DND-41 (cell line): ENCODE data around the gene COQ5.

Experiments
- ATAC-seq: fragments of 200-7000 bp; cut with Tn5 transposase; 3 replicates; pipeline ENCODE4 v1.9.1; 2021; ENCODE audit warnings: low read depth; ENCODE audit not compliant: insufficient read depth
- DNase-seq: peaks from one replicate; pipeline ENCODE4 v3.0.0-alpha.2; 2020
- H2AFZ ChIP-seq: 2 replicates; pipeline ENCODE4 v1.6.0; 2012; ENCODE audit warnings: low read depth, low read length
- H3K27ac ChIP-seq: 2 replicates; pipeline ENCODE4 v1.5.1; 2012; ENCODE audit warnings: low read length, inconsistent platforms
- H3K27me3 ChIP-seq: fragments of 200-600 bp; sonication (generic); 2 replicates; pipeline ENCODE4 v1.6.0; 2012; ENCODE audit warnings: low read length, mild to moderate bottlenecking, inconsistent platforms; ENCODE audit not compliant: insufficient read depth, poor library complexity
- H3K36me3 ChIP-seq: 2 replicates; pipeline ENCODE4 v1.5.1; 2012; ENCODE audit warnings: low read length, inconsistent platforms; ENCODE audit not compliant: insufficient read depth
- H3K4me1 ChIP-seq: 2 replicates; pipeline ENCODE4 v1.5.1; 2012; ENCODE audit warnings: mild to moderate bottlenecking, low read length; ENCODE audit not compliant: insufficient read depth
- H3K4me2 ChIP-seq: 2 replicates; pipeline ENCODE4 v1.6.0; 2012; ENCODE audit warnings: mild to moderate bottlenecking, moderate library complexity, low read length, inconsistent platforms; ENCODE audit not compliant: insufficient read depth
- H3K4me3 ChIP-seq, 2 experiments: fragments of 200-600 bp in 1 of 2; shearing (Covaris generic) in 1 of 2; 2 replicates each; pipeline ENCODE4 v1.5.1; 2012 to 2016; ENCODE audit warnings: inconsistent platforms in 2 of 2, low read length in 2 of 2, mild to moderate bottlenecking in 2 of 2, low read depth in 1 of 2, moderate library complexity in 1 of 2
- H3K79me2 ChIP-seq: 2 replicates; pipeline ENCODE4 v1.6.0; 2012; ENCODE audit warnings: low read length, inconsistent platforms; ENCODE audit not compliant: insufficient read depth
- H3K9ac ChIP-seq: 2 replicates; pipeline ENCODE4 v1.6.0; 2012; ENCODE audit warnings: low read depth, mild to moderate bottlenecking, inconsistent platforms, low read length, moderate library complexity
- H3K9me3 ChIP-seq: 2 replicates; pipeline ENCODE4 v1.5.1; 2012; ENCODE audit warnings: low read length, moderate library complexity, mild to moderate bottlenecking, inconsistent platforms; ENCODE audit not compliant: insufficient read depth, severe bottlenecking
- H4K20me1 ChIP-seq: 2 replicates; pipeline ENCODE4 v1.6.0; 2012; ENCODE audit warnings: low read length; ENCODE audit not compliant: insufficient read depth
- EZH2 ChIP-seq: IDR thresholded peaks from 3 replicates; pipeline ENCODE4 v1.6.1; 2012; ENCODE audit warnings: borderline replicate concordance, low read depth, mild to moderate bottlenecking, moderate library complexity, low read length, inconsistent platforms; ENCODE audit not compliant: severe bottlenecking
- TF ChIP-seq, protein P1 (sequence below): IDR thresholded peaks from 2 replicates; pipeline ENCODE4 v1.5.1; 2012; ENCODE audit warnings: borderline replicate concordance, low read length, moderate library complexity, mild to moderate bottlenecking; ENCODE audit not compliant: poor library complexity, severe bottlenecking; ENCODE audit errors: extremely low read depth

COQ5 gene

DNA sequence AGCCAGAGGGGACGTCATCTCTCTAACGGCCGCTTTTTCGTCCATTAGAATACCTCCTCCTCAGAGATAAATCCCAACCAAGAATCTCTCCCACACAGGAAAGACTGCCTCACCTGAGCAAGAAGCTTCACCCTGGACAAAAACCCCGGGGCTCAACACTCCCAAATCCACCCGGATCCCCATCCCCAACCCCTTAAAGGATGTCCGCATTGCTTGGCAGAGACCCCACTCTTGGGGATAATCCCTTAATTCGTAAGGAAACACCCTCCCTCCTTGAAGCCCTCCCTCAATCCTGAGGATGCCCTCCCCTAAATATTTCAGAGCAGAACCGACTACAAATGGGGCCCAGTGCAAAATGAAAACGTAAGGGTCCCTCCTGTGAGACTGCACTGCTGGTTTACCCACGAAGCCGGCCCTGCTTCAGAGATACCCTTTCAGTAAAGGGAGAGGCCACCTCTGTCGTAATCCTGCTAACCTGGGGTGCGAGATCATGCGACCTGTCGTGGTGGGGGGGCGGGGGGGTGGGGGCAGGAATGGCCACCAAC, 33.7 kb downstream of the COQ5 start:
- H3K9ac ChIP-seq: peak overlapping the region; percentile 46
- H3K79me2 ChIP-seq: peaks cover 37% of the 10 kb centered on the region
- H3K4me3 ChIP-seq: peak overlapping the region; percentile 89 to 90; a peak in 3 of 4 replicates
- H3K9me3 ChIP-seq: no peaks in the 10 kb centered on the region
- H3K27ac ChIP-seq: peak overlapping the region; percentile 60
- no peak for TF ChIP-seq EZH2
- TF ChIP-seq, protein P1, sequence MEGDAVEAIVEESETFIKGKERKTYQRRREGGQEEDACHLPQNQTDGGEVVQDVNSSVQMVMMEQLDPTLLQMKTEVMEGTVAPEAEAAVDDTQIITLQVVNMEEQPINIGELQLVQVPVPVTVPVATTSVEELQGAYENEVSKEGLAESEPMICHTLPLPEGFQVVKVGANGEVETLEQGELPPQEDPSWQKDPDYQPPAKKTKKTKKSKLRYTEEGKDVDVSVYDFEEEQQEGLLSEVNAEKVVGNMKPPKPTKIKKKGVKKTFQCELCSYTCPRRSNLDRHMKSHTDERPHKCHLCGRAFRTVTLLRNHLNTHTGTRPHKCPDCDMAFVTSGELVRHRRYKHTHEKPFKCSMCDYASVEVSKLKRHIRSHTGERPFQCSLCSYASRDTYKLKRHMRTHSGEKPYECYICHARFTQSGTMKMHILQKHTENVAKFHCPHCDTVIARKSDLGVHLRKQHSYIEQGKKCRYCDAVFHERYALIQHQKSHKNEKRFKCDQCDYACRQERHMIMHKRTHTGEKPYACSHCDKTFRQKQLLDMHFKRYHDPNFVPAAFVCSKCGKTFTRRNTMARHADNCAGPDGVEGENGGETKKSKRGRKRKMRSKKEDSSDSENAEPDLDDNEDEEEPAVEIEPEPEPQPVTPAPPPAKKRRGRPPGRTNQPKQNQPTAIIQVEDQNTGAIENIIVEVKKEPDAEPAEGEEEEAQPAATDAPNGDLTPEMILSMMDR: no peak
- peak overlapping the region; percentile 65 for H2AFZ ChIP-seq
- peaks cover 25% of the 10 kb centered on the region for H3K4me1 ChIP-seq
- no peak for DNase-seq
- peak; percentile 2 for ATAC-seq
- H3K4me2 ChIP-seq: peak overlapping the region; percentile 89
- no peaks in the 10 kb centered on the region for H3K27me3 ChIP-seq
- H3K36me3 ChIP-seq: peaks cover 26% of the 10 kb centered on the region
- H4K20me1 ChIP-seq: peaks cover 25% of the 10 kb centered on the region

DNA sequence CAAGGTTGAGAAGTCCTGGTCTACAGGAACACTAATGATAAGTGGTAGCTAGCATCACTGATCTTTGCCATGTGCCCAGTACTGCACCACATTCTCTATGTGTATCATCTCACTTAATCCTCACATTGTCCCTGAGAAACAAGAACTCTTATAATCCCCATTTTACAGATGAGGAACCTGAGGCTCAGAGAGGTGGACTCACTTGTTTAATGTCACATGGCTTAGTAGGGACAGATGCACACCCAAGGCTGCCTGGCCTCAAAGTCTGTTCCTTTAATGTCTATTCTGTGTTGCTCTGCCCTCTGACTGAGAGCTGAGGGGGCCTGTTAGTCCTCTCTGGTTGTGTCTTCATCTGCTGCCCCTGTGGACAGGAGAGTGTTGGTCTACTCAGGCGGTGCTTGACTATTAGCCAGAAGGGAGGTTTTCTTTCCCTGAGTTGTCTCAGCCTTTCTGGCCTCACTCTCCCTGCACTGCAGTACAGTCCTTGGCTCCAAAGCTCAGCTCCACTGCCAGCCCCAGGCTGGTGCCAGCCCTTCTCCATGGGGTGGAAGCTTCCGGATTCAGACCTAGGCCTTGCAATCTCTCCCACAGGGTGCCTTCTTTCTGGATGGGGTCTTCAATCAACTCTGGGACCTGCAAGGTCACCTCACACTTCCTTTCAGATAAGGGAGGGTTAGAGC, 38.0 kb downstream of the COQ5 start:
- TF ChIP-seq, protein P1: no peak
- no peak for TF ChIP-seq EZH2

DNA sequence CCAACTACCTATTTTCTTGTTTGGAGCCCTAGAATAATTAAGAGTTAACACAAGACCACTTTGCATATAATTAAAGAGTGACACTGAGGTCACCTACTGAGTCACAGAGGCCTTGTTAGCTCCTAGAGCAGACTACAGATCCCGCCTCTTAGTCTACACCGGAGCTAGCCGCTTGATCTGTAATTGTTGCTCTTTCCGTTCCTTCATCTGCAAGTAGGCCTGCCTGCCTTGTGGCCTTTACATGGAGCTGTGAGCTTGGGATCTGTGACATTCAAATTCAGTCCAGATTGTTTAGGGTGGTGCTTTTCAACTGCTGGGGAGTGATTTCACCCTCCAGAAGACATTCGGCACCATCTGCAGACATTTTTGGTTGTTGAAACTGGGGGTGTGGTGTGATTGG, 38.6 kb downstream of the COQ5 start:
- TF ChIP-seq EZH2: no peak
- TF ChIP-seq, protein P1: no peak
- no peaks in the 10 kb centered on the region for H3K9me3 ChIP-seq
- peaks cover 5% of the 10 kb centered on the region; the same call in 1 of the 2 replicates for H3K36me3 ChIP-seq
- H3K4me2 ChIP-seq: no peak overlapping the region
- no peak overlapping the region for H3K27ac ChIP-seq
- H2AFZ ChIP-seq: no peak overlapping the region
- H3K4me1 ChIP-seq: peaks cover 10% of the 10 kb centered on the region
- H3K4me3 ChIP-seq: no peak overlapping the region
- ATAC-seq (no peak), DNase-seq (no peak)
- H3K9ac ChIP-seq: no peak overlapping the region
- no peaks in the 10 kb centered on the region for H4K20me1 ChIP-seq
- H3K27me3 ChIP-seq: no peaks in the 10 kb centered on the region
- peaks cover 6% of the 10 kb centered on the region for H3K79me2 ChIP-seq

More for the DNA sequence above, 38.0 kb downstream of the COQ5 start:
- Histone ChIP-seq H3K9ac (no peak overlapping the region), H3K27ac (no peak overlapping the region), H3K4me2 (no peak overlapping the region), H3K4me3 (no peak overlapping the region), H4K20me1 (no peaks in the 10 kb centered on the region), H3K36me3 (peaks cover 5% of the 10 kb centered on the region), H3K27me3 (no peaks in the 10 kb centered on the region), H3K79me2 (peaks cover 10% of the 10 kb centered on the region), H2AFZ (no peak overlapping the region), H3K4me1 (peaks cover 12% of the 10 kb centered on the region), H3K9me3 (no peaks in the 10 kb centered on the region)
- ATAC-seq: no peak
- DNase-seq: no peak

DNA sequence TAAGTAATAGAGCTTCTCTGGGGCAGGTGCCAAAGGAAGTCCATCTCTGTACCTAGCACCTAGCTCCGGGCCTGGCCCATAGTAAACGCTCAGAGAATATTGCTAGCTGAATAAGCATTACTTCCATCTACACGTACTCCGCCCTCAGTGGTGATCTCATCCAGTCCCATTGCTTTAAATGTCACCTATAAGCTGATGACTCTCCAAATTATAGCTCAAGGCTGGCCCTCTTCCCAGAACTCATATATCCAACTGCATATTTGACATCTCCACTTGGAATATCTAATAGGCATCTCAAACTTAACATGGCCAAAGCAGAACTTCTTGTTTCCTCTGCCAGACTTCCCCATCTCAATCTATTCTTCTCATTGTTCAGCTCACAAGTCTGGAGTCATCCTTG, 39.9 kb downstream of the COQ5 start:
- Histone ChIP-seq H3K9me3 (no peaks in the 10 kb centered on the region), H3K27ac (no peak overlapping the region)

More for the DNA sequence above, 39.9 kb downstream of the COQ5 start:
- Histone ChIP-seq H2AFZ (no peak overlapping the region), H3K4me1 (no peaks in the 10 kb centered on the region), H3K9ac (no peak overlapping the region), H3K36me3 (peaks cover 5% of the 10 kb centered on the region; the same call in 1 of the 2 replicates), H3K79me2 (no peaks in the 10 kb centered on the region), H4K20me1 (no peaks in the 10 kb centered on the region), H3K4me2 (no peak overlapping the region), H3K27me3 (no peaks in the 10 kb centered on the region), H3K4me3 (no peak overlapping the region)
- ATAC-seq (no peak), DNase-seq (no peak)
- no peak for TF ChIP-seq EZH2
- TF ChIP-seq, protein P1: no peak
